ENCODE results near the gene PNPT1.
"Not testable (repeated sequence)": the region's sequence is repeated elsewhere in the genome, so short reads cannot be mapped to it uniquely, and the experiment has no call there.

The PNPT1 gene

GRCh38 chr2:55693181-55694125 lies at the start of gene PNPT1:
Gene PNPT1 (minus strand): TSS chr2:55693844. CDS start chr2:55693823, 21 bp downstream.
- DNase-seq, result peak; percentile 92

GRCh38 chr2:55742996-55743395 lies 49.4 kb upstream of the PNPT1 start:
- DNase-seq, result no peak

- not testable (repeated sequence) for DNase-seq
Measured at GRCh38 chr2:55736019-55736536, 42.4 kb upstream of the PNPT1 start.

DNA sequence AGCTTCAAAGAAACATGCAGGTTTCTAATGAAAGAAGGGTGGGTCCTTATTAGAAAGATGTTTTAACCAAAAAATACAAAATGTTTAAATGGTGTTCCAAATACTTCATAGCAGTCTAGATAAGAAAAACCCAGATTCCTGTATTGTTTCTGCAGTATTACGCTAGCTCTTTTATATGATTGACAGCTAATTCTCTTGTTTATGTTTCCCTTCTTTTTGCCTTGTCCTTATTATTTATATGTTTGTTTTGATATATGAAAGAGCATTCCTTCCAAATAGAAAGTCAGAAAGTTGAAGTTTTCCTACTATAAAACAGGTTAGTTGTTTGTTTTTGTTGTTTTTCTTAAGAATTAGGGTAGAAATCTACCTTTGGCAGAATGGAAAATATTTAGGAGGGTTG lies 41.1 kb upstream of the PNPT1 start:
- DNase-seq, result no peak

DNA sequence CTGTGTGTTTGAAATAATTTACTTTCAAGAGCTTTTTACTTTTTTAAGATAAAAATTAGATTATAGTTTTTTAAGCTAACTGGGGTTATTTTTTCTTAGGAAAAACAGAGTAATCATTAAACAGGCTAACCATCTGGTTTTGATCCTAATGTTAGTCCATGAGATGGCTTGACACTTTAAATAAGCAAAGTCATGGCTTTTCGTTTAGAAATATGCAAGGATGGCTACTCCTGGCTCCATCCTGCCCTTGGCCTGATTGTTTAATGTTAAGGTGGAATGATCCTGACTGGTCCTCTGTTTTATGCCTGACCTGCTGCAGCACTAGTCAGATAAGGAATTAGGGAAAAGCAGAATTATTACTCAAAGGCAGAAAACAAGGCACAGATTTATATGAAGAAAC lies 39.7 kb upstream of the PNPT1 start:
- DNase-seq, result no peak

- DNase-seq, result no peak
Measured at GRCh38 chr2:55732854-55733253, 39.2 kb upstream of the PNPT1 start.

- no peak for DNase-seq
Measured at GRCh38 chr2:55729136-55729685, 35.6 kb upstream of the PNPT1 start.

DNA sequence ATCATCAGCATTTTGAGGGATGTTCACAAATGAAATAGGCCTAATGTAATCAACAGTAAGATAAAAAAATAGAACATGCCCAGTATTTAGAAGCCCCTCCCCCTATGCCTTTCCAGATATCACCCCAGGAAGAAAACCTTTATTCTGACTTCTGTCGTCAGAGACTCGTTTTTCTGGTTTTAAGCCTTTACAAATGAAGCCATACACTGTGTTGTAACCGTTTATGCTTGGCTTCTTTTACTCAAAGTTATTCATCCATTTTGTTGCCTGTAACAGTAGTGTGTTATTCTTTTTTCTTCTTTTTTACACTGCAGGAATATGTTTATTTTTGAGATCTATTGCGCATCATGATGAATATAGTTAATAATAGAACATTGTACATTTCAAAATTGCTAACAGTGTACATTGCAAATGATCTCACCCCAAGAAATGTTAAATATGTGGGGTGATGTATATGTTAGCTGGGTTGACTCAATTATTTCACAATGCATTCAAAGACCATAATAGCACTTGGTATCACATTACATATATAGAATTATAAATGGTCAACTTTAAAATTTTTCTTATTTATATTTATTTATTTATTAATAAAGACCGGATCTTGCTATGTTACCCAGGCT lies 28.1 kb upstream of the PNPT1 start:
- DNase-seq, result no peak

DNA sequence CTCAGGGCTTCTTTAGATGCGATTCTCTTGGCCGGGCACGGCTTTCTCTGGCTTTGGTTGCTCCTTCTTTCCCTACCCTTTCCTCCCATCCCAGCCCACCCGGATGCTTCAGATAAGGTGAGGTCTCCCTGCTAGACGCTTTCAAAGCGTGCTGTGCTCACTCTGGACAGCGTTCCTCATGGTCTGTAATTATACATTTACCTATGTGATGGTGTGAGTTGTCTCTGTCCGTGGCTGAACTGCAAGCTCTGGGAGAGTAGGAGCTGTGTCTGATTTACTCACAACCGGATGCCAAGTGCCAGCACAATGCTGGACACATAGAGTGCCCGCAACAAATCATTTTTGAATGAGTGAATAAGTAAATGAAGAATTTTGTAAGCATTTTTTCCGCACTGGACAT lies 26.8 kb upstream of the PNPT1 start:
- no peak for DNase-seq

DNA sequence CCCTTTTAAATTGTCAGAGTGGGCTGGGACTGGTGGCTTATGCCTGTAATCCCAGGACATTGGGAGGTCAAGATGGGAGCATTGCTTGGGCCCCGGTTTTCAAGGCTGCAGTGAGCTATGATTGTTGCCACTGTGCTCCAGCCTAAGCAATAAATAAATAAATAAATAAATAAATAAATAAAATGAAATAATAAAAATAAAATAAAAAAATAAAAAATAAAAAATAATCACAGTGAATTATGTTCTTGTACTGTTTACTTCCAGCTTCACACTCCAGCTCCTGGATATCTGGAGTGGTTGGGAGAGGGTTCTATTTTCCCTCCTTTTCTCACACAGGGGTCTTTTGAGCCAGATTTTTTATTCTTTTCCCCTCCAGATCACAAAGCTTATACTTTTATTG lies 26.2 kb upstream of the PNPT1 start:
- no peak for DNase-seq

- DNase-seq, result peak; percentile 48
Measured at GRCh38 chr2:55718165-55719008, 24.7 kb upstream of the PNPT1 start.

DNA sequence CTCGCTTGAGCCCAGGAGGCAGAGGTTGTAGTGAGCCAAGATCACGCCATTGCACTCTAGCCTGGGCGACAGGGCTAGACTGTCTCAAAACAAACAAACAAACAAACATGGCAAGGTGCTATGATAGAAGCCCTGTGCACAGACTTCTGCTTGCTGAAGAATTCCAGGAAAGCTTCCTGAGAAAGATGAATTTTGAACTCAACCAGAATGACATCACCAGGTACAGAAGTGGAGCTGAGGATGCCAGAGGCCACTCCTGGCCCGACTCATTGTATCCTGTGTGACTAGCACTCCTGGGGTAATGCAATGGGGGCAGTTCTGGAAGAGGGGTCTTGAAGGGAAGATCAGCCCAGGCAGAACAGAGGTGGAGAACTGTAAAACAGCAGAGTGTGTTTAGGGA lies 22.0 kb upstream of the PNPT1 start:
- no peak for DNase-seq

DNA sequence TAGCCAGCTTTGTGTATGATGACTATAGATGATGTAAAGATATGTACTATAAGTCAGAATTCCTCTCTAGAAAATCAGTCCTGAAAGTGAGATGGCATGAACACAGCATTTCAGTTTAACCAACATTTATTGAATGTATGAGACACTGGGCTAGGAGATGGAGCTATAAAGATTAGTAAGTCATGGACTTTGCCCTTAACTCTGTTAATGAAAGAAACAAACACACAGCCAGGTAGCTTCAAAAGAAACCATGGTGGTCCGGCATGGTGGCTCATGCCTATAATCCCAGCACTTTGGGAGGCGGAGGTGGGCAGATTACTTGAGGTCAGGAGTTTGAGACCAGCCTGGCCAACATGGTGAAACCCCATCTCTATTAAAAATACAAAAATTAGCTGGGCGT lies 21.5 kb upstream of the PNPT1 start:
- not testable (repeated sequence) for DNase-seq

- no peak for DNase-seq
Measured at GRCh38 chr2:55712477-55713060, 18.9 kb upstream of the PNPT1 start.

DNA sequence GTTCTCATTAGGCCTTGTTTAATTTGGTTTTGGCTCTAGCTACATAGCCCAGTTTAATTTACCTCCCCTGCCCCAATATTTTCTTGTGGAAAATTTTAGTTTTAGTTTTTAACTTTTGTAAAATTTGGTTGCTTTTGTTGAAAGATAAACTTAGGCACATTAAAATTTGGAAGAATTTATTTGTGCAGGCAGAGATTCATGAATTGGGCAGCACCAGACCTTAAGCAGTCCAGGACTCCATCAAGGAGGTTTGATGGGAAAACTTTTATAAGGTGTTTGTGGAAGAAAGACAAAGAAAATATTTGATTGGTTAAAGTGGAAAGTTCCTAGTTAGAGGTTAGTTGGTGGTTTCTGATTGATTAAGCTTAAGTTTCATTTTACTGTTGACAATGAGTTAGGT lies 16.4 kb upstream of the PNPT1 start:
- no peak for DNase-seq

- no peak for DNase-seq
Measured at GRCh38 chr2:55707751-55708150, 14.1 kb upstream of the PNPT1 start.

DNA sequence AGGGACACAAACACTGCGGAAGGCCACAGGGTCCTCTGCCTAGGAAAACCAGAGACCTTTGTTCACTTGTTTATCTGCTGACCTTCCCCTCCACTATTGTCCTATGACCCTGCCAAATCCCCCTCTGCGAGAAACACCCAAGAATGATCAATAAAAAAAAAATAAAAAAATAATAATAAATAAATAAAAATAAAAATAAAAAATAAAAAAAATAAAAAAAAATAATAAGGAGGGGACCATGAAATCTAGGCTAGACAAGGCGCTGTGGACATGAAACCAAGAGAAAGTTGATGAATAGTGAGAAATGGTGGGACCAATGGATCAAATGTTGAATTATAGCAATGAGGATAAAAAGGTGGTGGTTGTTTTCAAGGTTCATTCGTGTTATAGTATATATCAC lies 12.6 kb upstream of the PNPT1 start:
- DNase-seq, result not testable (repeated sequence)

DNA sequence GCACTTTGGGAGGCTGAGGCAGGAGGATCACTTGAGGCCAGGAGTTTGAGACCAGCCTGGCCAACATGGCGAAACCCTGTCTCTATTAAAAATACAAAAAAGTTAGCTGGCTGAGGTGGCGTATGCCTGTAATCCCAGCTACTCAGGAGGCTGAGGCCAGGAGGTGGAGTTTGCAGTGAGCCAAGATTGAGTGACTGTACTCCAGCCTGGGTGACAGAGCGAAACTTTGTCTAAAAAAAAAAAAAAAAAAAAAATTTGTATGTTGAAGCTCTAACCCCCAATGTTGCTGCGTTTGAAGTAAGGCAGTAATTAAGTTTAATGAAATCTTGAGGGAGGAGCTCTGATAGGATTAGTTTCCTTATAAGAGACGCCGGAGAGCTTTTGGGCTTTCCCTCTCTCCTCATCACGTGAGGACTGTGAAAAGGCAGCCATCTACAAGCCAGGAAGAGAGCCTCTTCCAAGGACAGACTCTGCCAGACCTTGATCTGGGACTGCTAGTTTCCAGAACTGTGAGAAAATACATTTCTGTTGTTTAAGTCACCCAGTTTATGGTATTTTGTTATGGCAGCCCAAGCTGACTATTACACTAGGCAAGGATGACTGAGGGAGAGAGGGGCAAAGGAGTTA lies 11.5 kb upstream of the PNPT1 start:
- DNase-seq, result no peak

DNA sequence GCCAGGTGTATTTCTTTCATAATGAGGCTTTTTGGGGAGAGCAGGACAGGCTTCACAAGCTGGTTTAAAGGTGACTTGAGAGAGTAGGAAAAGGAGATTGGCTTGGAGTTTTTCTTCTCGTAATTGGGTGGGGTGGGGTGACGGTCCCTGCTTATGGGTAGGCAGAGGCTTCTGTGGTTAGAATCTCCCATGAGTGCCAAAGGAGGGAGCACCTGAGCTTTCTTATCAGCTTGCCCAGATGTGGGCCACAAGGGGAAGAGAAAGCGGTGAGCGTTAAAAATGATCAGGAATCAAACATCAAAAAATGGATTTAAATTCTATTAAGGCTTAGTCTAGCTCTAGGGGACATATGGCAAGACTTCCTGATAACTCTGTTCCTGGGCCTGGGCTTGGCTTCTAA lies 9.7 kb upstream of the PNPT1 start:
- DNase-seq, result no peak

- not testable (repeated sequence) for DNase-seq
Measured at GRCh38 chr2:55692740-55693139, 904 bp downstream of the PNPT1 start.

- DNase-seq, result no peak
Measured at GRCh38 chr2:55672630-55673029, 21.0 kb downstream of the PNPT1 start.

GRCh38 chr2:55668956-55669355 lies 24.7 kb downstream of the PNPT1 start:
- no peak for DNase-seq
